ENCODE measurements around the gene RBM19.

Gene RBM19

GRCh38 chr12:114012744-114013431, 46.8 kb upstream of the RBM19 start:
- no peak for TF ChIP-seq POLR2AphosphoS5 (IDR thresholded peaks at IDR 0.05; ENCODE audit: low read depth, low read length)
- no peak for TF ChIP-seq REST (IDR thresholded peaks at IDR 0.05; ENCODE audit: insufficient read depth in 1 of 2, low read depth in 2 of 2, low read length in 2 of 2)
- TF ChIP-seq FOXP2 (optimal IDR thresholded peaks at IDR 0.05; ENCODE audit: borderline replicate concordance, extremely low read depth, extremely low read length, insufficient read depth) = no peak
- no peak for TF ChIP-seq TAF1 (IDR thresholded peaks at IDR 0.05; ENCODE audit: borderline replicate concordance, insufficient read depth, low read length)
- no peak for TF ChIP-seq SIN3A (IDR thresholded peaks at IDR 0.05; ENCODE audit: borderline replicate concordance, insufficient read depth, low read length)

- no peak for TF ChIP-seq FOXP2 (optimal IDR thresholded peaks at IDR 0.05; ENCODE audit: borderline replicate concordance, extremely low read depth, extremely low read length, insufficient read depth)
- TF ChIP-seq SIN3A (IDR thresholded peaks at IDR 0.05; ENCODE audit: borderline replicate concordance, insufficient read depth, low read length) = no peak
- TF ChIP-seq REST (IDR thresholded peaks at IDR 0.05; ENCODE audit: insufficient read depth in 1 of 2, low read depth in 2 of 2, low read length in 2 of 2) = no peak
- no peak for TF ChIP-seq TAF1 (IDR thresholded peaks at IDR 0.05; ENCODE audit: borderline replicate concordance, insufficient read depth, low read length)
- no peak for TF ChIP-seq POLR2AphosphoS5 (IDR thresholded peaks at IDR 0.05; ENCODE audit: low read depth, low read length)
Measured at GRCh38 chr12:114011711-114012110, 45.6 kb upstream of the RBM19 start.

GRCh38 chr12:114006482-114007425, 40.6 kb upstream of the RBM19 start:
- no peak for TF ChIP-seq SIN3A (IDR thresholded peaks at IDR 0.05; ENCODE audit: borderline replicate concordance, insufficient read depth, low read length)
- no peak for TF ChIP-seq TAF1 (IDR thresholded peaks at IDR 0.05; ENCODE audit: borderline replicate concordance, insufficient read depth, low read length)
- TF ChIP-seq POLR2AphosphoS5 (IDR thresholded peaks at IDR 0.05; ENCODE audit: low read depth, low read length) = no peak
- no peak for TF ChIP-seq FOXP2 (optimal IDR thresholded peaks at IDR 0.05; ENCODE audit: borderline replicate concordance, extremely low read depth, extremely low read length, insufficient read depth)
- TF ChIP-seq REST (IDR thresholded peaks at IDR 0.05; ENCODE audit: insufficient read depth in 1 of 2, low read depth in 2 of 2, low read length in 2 of 2) = no peak

- no peak for TF ChIP-seq FOXP2 (optimal IDR thresholded peaks at IDR 0.05; ENCODE audit: borderline replicate concordance, extremely low read depth, extremely low read length, insufficient read depth)
- no peak for TF ChIP-seq REST (IDR thresholded peaks at IDR 0.05; ENCODE audit: insufficient read depth in 1 of 2, low read depth in 2 of 2, low read length in 2 of 2)
- TF ChIP-seq TAF1 (IDR thresholded peaks at IDR 0.05; ENCODE audit: borderline replicate concordance, insufficient read depth, low read length) = no peak
- TF ChIP-seq SIN3A (IDR thresholded peaks at IDR 0.05; ENCODE audit: borderline replicate concordance, insufficient read depth, low read length) = no peak
- no peak for TF ChIP-seq POLR2AphosphoS5 (IDR thresholded peaks at IDR 0.05; ENCODE audit: low read depth, low read length)
Measured at GRCh38 chr12:114004402-114004801, 38.3 kb upstream of the RBM19 start.

Data from PFSK-1 (cell line).